HEK293 (cell line): ENCODE data around the gene NDE1.

Source experiments
- BCL11B ChIP-seq: fragments of 450-650 bp; formaldehyde crosslinking; IDR thresholded peaks from 2 replicates; pipeline ENCODE4 v1.5.1; 2016; ENCODE audit warnings: low read depth, missing biosample characterization, missing genetic modification characterization
- GLI2 ChIP-seq: fragments of 450-650 bp; formaldehyde crosslinking; IDR thresholded peaks from 2 replicates; pipeline ENCODE4; 2017; ENCODE audit warnings: missing biosample characterization, missing genetic modification characterization, low read depth, borderline replicate concordance
- HOXC10 ChIP-seq: sonication (generic); formaldehyde crosslinking; IDR thresholded peaks from 2 replicates; pipeline ENCODE4 v1.8.1; 2023; ENCODE audit warnings: mild to moderate bottlenecking, missing genetic modification reagents
- KLF9 ChIP-seq: fragments of 450-650 bp; formaldehyde crosslinking; IDR thresholded peaks from 2 replicates; pipeline ENCODE4 v1.5.1; 2016; ENCODE audit warnings: missing biosample characterization, missing genetic modification characterization, low read depth
- SCRT2 ChIP-seq: fragments of 450-650 bp; formaldehyde crosslinking; IDR thresholded peaks from 2 replicates; pipeline ENCODE4 v1.5.1; 2016; ENCODE audit warnings: missing biosample characterization, missing genetic modification characterization
- ZBTB8A ChIP-seq: fragments of 450-650 bp; formaldehyde crosslinking; IDR thresholded peaks from 2 replicates; pipeline ENCODE4 v1.5.1; 2016; ENCODE audit warnings: missing biosample characterization, missing genetic modification characterization
- ZFHX2 ChIP-seq: fragments of 450-650 bp; formaldehyde crosslinking; conservative IDR thresholded peaks from 2 replicates; pipeline ENCODE4 v1.5.1; 2016; ENCODE audit warnings: missing biosample characterization, missing genetic modification characterization
- ZNF114 ChIP-seq: fragments of 450-650 bp; formaldehyde crosslinking; IDR thresholded peaks from 2 replicates; pipeline ENCODE4 v1.5.0; 2017; ENCODE audit warnings: missing biosample characterization, missing genetic modification characterization
- ZNF184 ChIP-seq: fragments of 450-650 bp; IDR thresholded peaks from 2 replicates; pipeline ENCODE4 v1.5.1; 2018; ENCODE audit warnings: missing biosample characterization, mild to moderate bottlenecking, missing genetic modification characterization
- ZNF202 ChIP-seq: fragments of 450-650 bp; formaldehyde crosslinking; IDR thresholded peaks from 2 replicates; pipeline ENCODE4 v1.5.1; 2016; ENCODE audit warnings: missing biosample characterization, missing genetic modification characterization, borderline replicate concordance
- ZNF211 ChIP-seq: fragments of 450-650 bp; formaldehyde crosslinking; IDR thresholded peaks from 2 replicates; pipeline ENCODE4 v1.5.1; 2016; ENCODE audit warnings: low read depth, missing biosample characterization, missing genetic modification characterization
- ZNF26 ChIP-seq: fragments of 450-650 bp; formaldehyde crosslinking; IDR thresholded peaks from 2 replicates; pipeline ENCODE4 v1.5.1; 2016; ENCODE audit warnings: missing biosample characterization, missing genetic modification characterization
- ZNF280C ChIP-seq: fragments of 450-650 bp; formaldehyde crosslinking; IDR thresholded peaks from 2 replicates; pipeline ENCODE4 v1.5.1; 2016; ENCODE audit warnings: missing biosample characterization, missing genetic modification characterization
- ZNF354C ChIP-seq: fragments of 450-650 bp; formaldehyde crosslinking; IDR thresholded peaks from 2 replicates; pipeline ENCODE4 v1.5.1; 2016; ENCODE audit warnings: missing biosample characterization, missing genetic modification characterization, low read depth, borderline replicate concordance
- ZNF366 ChIP-seq: fragments of 450-650 bp; formaldehyde crosslinking; conservative IDR thresholded peaks from 2 replicates; pipeline ENCODE4 v1.5.1; 2016; ENCODE audit warnings: missing biosample characterization, missing genetic modification characterization
- ZNF37A ChIP-seq: fragments of 450-650 bp; IDR thresholded peaks from 2 replicates; pipeline ENCODE4 v1.5.1; 2018; ENCODE audit warnings: missing biosample characterization, missing genetic modification characterization
- ZNF48 ChIP-seq: fragments of 450-650 bp; formaldehyde crosslinking; IDR thresholded peaks from 2 replicates; pipeline ENCODE4 v1.5.1; 2016; ENCODE audit warnings: missing biosample characterization, missing genetic modification characterization
- ZNF488 ChIP-seq: fragments of 450-650 bp; formaldehyde crosslinking; IDR thresholded peaks from 2 replicates; pipeline ENCODE4 v1.5.1; 2016; ENCODE audit warnings: missing biosample characterization, missing genetic modification characterization
- ZNF501 ChIP-seq: fragments of 450-650 bp; formaldehyde crosslinking; IDR thresholded peaks from 2 replicates; pipeline ENCODE4 v1.5.1; 2016; ENCODE audit warnings: missing biosample characterization, missing genetic modification characterization
- ZNF513 ChIP-seq: fragments of 450-650 bp; IDR thresholded peaks from 2 replicates; pipeline ENCODE4 v1.5.1; 2018; ENCODE audit warnings: missing biosample characterization, missing genetic modification characterization
- ZNF600 ChIP-seq: fragments of 450-650 bp; formaldehyde crosslinking; IDR thresholded peaks from 2 replicates; pipeline ENCODE4 v1.5.1; 2016; ENCODE audit warnings: missing biosample characterization, missing genetic modification characterization
- ZNF785 ChIP-seq: fragments of 450-650 bp; formaldehyde crosslinking; IDR thresholded peaks from 2 replicates; pipeline ENCODE4 v1.5.1; 2016; ENCODE audit warnings: missing biosample characterization, missing genetic modification characterization
- ZSCAN23 ChIP-seq: fragments of 450-650 bp; formaldehyde crosslinking; IDR thresholded peaks from 2 replicates; pipeline ENCODE4 v1.5.1; 2016; ENCODE audit warnings: missing biosample characterization, missing genetic modification characterization
- TF ChIP-seq, protein P1 (sequence below): sonication (generic); formaldehyde crosslinking; IDR thresholded peaks from 2 replicates; pipeline ENCODE4 v1.8.1; 2022; ENCODE audit warnings: mild to moderate bottlenecking, moderate library complexity, missing genetic modification reagents
- TF ChIP-seq, protein P2 (sequence below): fragments of 450-650 bp; formaldehyde crosslinking; IDR thresholded peaks from 2 replicates; pipeline ENCODE4 v1.5.1; 2017; ENCODE audit warnings: missing biosample characterization, missing genetic modification characterization
- TF ChIP-seq, protein P3 (sequence below): fragments of 450-650 bp; formaldehyde crosslinking; IDR thresholded peaks from 2 replicates; pipeline ENCODE4 v1.5.1; 2016; ENCODE audit warnings: missing biosample characterization, missing genetic modification characterization
- TF ChIP-seq, protein P4 (sequence below): fragments of 450-650 bp; formaldehyde crosslinking; IDR thresholded peaks from 2 replicates; pipeline ENCODE4 v1.5.1; 2016; ENCODE audit warnings: missing biosample characterization, missing genetic modification characterization

Gene NDE1

DNA sequence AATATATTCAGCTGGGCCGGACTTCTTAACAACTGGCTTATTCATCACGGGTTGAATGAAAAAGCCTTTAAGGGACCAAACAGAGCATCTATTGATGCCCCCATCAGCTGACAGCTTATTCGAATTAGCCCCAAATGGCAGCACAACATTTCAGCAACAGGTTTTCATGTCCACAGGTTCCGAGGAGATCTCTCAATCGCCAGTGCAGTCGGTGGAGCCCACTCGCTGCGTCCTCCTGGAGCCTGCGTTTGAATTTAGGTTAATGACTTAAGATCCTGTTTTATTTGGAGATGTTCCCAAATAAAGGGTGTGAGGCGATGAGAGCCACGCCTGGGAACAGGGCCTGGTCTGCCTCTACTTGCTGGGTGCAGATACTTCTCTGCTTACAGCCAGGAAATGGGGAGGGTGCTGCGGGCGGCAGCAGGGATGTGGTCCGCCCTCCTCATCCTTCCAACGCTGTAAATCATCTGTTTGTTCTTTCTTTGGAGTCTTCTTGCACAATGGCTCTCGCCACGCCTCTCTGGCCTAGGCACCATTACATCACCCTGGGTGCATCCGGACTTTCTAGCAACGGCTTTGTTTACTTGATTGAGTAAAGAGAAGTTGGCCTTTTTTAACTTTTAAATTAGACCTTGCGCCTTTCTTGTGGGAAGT, 22.6 kb downstream of the NDE1 start (continued):
- TF ChIP-seq ZNF26 (no peak), ZNF211 (no peak), ZNF184 (no peak), ZNF37A (no peak), ZNF513 (peak; percentile 61), ZNF366 (tag by site-specific recombination) (peak; percentile 94), ZBTB8A (tag by site-specific recombination) (peak; percentile 49), HOXC10 (CRISPR knock-in tag) (no peak), BCL11B (tag by site-specific recombination) (no peak), ZNF488 (tag by site-specific recombination) (no peak), ZNF114 (tag by site-specific recombination) (no peak), ZNF785 (tag by site-specific recombination) (no peak), ZNF280C (tag by site-specific recombination) (no peak), ZNF48 (tag by site-specific recombination) (no peak), GLI2 (tag by site-specific recombination) (no peak), ZNF501 (tag by site-specific recombination) (no peak), ZFHX2 (tag by site-specific recombination) (no peak; the same call in 1 of the 2 replicates), ZNF202 (no peak), ZNF354C (tag by site-specific recombination) (no peak), ZNF600 (peak; percentile 98), ZSCAN23 (tag by site-specific recombination) (no peak), KLF9 (tag by site-specific recombination) (peak; percentile 95), SCRT2 (tag by site-specific recombination) (peak; percentile 99)
- TF ChIP-seq, protein P1, sequence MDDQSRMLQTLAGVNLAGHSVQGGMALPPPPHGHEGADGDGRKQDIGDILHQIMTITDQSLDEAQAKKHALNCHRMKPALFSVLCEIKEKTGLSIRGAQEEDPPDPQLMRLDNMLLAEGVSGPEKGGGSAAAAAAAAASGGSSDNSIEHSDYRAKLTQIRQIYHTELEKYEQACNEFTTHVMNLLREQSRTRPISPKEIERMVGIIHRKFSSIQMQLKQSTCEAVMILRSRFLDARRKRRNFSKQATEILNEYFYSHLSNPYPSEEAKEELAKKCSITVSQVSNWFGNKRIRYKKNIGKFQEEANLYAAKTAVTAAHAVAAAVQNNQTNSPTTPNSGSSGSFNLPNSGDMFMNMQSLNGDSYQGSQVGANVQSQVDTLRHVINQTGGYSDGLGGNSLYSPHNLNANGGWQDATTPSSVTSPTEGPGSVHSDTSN (CRISPR knock-in tag) = no peak
- TF ChIP-seq, protein P2, sequence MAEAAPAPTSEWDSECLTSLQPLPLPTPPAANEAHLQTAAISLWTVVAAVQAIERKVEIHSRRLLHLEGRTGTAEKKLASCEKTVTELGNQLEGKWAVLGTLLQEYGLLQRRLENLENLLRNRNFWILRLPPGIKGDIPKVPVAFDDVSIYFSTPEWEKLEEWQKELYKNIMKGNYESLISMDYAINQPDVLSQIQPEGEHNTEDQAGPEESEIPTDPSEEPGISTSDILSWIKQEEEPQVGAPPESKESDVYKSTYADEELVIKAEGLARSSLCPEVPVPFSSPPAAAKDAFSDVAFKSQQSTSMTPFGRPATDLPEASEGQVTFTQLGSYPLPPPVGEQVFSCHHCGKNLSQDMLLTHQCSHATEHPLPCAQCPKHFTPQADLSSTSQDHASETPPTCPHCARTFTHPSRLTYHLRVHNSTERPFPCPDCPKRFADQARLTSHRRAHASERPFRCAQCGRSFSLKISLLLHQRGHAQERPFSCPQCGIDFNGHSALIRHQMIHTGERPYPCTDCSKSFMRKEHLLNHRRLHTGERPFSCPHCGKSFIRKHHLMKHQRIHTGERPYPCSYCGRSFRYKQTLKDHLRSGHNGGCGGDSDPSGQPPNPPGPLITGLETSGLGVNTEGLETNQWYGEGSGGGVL (tag by site-specific recombination) = 0 out of 2 replicates have a peak, but pooled peaks have one; percentile 30
- TF ChIP-seq, protein P3, sequence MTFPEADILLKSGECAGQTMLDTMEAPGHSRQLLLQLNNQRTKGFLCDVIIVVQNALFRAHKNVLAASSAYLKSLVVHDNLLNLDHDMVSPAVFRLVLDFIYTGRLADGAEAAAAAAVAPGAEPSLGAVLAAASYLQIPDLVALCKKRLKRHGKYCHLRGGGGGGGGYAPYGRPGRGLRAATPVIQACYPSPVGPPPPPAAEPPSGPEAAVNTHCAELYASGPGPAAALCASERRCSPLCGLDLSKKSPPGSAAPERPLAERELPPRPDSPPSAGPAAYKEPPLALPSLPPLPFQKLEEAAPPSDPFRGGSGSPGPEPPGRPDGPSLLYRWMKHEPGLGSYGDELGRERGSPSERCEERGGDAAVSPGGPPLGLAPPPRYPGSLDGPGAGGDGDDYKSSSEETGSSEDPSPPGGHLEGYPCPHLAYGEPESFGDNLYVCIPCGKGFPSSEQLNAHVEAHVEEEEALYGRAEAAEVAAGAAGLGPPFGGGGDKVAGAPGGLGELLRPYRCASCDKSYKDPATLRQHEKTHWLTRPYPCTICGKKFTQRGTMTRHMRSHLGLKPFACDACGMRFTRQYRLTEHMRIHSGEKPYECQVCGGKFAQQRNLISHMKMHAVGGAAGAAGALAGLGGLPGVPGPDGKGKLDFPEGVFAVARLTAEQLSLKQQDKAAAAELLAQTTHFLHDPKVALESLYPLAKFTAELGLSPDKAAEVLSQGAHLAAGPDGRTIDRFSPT (tag by site-specific recombination) = no peak
- TF ChIP-seq, protein P4, sequence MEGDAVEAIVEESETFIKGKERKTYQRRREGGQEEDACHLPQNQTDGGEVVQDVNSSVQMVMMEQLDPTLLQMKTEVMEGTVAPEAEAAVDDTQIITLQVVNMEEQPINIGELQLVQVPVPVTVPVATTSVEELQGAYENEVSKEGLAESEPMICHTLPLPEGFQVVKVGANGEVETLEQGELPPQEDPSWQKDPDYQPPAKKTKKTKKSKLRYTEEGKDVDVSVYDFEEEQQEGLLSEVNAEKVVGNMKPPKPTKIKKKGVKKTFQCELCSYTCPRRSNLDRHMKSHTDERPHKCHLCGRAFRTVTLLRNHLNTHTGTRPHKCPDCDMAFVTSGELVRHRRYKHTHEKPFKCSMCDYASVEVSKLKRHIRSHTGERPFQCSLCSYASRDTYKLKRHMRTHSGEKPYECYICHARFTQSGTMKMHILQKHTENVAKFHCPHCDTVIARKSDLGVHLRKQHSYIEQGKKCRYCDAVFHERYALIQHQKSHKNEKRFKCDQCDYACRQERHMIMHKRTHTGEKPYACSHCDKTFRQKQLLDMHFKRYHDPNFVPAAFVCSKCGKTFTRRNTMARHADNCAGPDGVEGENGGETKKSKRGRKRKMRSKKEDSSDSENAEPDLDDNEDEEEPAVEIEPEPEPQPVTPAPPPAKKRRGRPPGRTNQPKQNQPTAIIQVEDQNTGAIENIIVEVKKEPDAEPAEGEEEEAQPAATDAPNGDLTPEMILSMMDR (tag by site-specific recombination) = no peak
